Suppressor macrophage treated with lipopolysaccharide for 1 hour (primary cell): ENCODE data around the gene GATAD2A.

Experiments
- DNase-seq, 3 donors: peaks; one replicate each; pipeline ENCODE4 v3.0.0-alpha.2; 2020 to 2022

The GATAD2A gene

GRCh38 chr19:19549804-19550464 is 144.5 kb downstream of the GATAD2A start:
- no peak for DNase-seq

- DNase-seq, result no peak
Measured at GRCh38 chr19:19550485-19550929, 145.0 kb downstream of the GATAD2A start.

DNA sequence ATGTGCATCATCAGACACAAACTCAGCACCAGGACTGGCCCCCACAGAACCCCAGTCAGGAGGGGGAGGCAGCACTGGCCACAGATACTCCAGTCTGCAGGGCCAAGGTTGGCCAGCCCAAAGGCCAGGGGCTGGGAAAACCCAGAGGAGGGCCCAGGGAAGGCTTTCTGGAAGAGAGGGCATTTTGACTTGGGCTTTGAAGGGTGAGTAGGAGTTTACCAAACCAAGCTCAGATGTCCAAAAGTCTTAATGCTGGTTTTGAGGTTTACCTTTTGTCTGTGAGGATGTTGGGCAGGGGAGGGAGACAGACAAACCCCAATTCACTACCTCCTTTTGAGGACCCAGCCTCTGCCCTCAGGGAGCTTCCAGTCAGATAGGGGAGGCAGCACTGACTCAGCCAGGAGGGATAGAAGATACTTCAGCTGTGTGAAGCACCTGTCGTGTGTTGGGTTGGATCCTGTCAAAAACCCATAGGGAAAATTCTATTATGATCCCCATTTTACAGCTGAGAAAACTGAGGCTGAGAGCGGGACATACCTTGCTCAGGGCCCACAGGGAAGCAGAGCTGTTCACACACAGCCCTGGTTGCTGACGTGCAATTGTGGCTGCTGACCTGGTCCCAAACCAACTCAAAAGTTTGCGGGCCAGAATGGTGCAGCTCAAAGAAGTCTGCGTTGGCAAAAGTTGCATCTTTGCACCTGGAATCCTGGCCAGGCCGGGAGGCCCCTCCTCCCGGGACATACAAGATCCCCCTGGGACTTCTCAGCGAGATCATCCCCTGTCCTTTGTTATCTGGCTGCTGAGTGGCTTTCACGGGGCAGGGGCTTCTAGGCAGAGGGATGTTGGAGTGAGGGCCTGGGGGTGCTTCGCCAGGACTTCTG is 145.7 kb downstream of the GATAD2A start:
- no peak for DNase-seq

DNA sequence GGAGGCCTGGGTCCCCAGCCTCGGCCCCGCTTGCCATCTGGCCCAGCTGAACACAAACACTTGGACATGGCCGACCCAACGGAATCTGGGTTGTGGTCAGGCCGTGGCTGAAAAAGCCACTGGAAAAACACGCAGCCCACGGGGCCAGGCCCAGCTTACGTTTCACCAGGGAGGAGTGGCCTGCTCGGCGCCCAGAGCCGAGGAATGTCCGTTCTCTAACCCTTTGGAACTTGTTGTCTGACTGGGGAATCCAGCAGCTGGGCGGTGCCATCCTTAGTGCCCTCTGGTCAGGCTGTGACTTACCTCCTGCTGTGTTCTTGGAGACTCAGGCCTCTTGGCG is 146.3 kb downstream of the GATAD2A start:
- no peak for DNase-seq

GRCh38 chr19:19552798-19553197 is 147.3 kb downstream of the GATAD2A start:
- peak; percentile 42 to 76 (median 60) for DNase-seq

DNA sequence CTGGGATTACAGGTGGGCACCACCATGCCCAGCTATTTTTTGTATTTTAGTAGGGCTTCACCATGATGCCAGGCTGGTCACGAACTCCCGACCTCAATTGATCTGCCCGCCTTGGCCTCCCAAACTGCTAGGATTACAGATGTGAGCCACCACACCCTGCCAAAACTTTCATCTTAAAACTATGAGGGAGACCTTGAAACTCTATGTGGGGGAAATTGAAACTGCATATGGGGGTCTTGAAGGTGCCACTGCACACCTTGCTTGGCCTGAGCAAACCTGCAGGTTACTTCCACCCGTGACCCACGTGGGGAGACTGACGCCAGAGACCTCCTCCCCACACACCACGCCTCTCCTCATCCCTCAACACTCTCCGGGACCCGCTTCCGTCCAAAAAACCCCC is 148.2 kb downstream of the GATAD2A start:
- DNase-seq, result no peak

- peak; percentile 68 to 86 (median 79) for DNase-seq
Measured at GRCh38 chr19:19554074-19555023, 148.9 kb downstream of the GATAD2A start.

GRCh38 chr19:19558055-19558454 is 152.6 kb downstream of the GATAD2A start:
- no peak for DNase-seq
